H1 (cell line): ENCODE measurements around the gene LUC7L3. TPM values are rescaled to one million over a fixed set of nuclear protein-coding genes. Genes with fewer than 3 reads are reported as not detected.

ENCODE experiments used
- CTCF ChIA-PET: fragments of 300-600 bp; sonication (Branson Sonifier 250); formaldehyde crosslinking; loops from one replicate; lab custom pipeline; 2021; ENCODE audit not compliant: partially characterized antibody; lab: Charles Lee
- POLR2A ChIA-PET: fragments of 300-600 bp; sonication (Branson Sonifier 250); formaldehyde crosslinking; loops from one replicate; lab custom pipeline; 2021; ENCODE audit warnings: inconsistent platforms; ENCODE audit not compliant: partially characterized antibody; lab: Charles Lee
- DNase-seq, 2 experiments: peaks; one replicate each; pipeline versions ENCODE4 v3.0.0 to v3.0.0-alpha.2; 2010 to 2022; ENCODE audit warnings: low spot score in 2 of 2, low read depth in 1 of 2, mixed read lengths in 1 of 2
- FAIRE-seq: peaks from 2 replicates; lab custom pipeline; 2011; peaks lifted over from hg19 to GRCh38; lab: Jason Lieb, UNC
- H2AFZ ChIP-seq: 2 replicates; pipeline ENCODE4 v1.8.1; 2012; ENCODE audit warnings: low read length, inconsistent platforms
- H2AK5ac ChIP-seq: 2 replicates; pipeline ENCODE4 v1.6.1; 2013; ENCODE audit warnings: low read depth, low read length
- H2BK120ac ChIP-seq: replicated peaks from 2 replicates; pipeline ENCODE3; 2013; ENCODE audit warnings: low read depth, low read length, inconsistent platforms
- H2BK12ac ChIP-seq: 2 replicates; pipeline ENCODE4 v1.6.1; 2013; ENCODE audit warnings: low read depth, low read length
- H2BK15ac ChIP-seq: 2 replicates; pipeline ENCODE4 v1.6.1; 2013; ENCODE audit warnings: low read length
- H2BK20ac ChIP-seq: 2 replicates; pipeline ENCODE4 v1.6.1; 2013; ENCODE audit warnings: low read length
- H2BK5ac ChIP-seq: 2 replicates; pipeline ENCODE4 v1.6.1; 2013; ENCODE audit warnings: low read depth, low read length
- H3K14ac ChIP-seq: 2 replicates; pipeline ENCODE4 v1.6.1; 2013; ENCODE audit warnings: inconsistent platforms; ENCODE audit not compliant: insufficient read length
- H3K18ac ChIP-seq: 2 replicates; pipeline ENCODE4 v1.6.1; 2013; ENCODE audit warnings: low read length; ENCODE audit errors: extremely low read depth
- H3K23ac ChIP-seq: 2 replicates; pipeline ENCODE4 v1.6.1; 2013; ENCODE audit warnings: inconsistent platforms; ENCODE audit not compliant: insufficient read length
- H3K23me2 ChIP-seq: 2 replicates; pipeline ENCODE4 v1.6.1; 2013; ENCODE audit warnings: low read depth, low read length
- H3K27ac ChIP-seq: 2 replicates; pipeline ENCODE4 v1.6.1; 2011; ENCODE audit warnings: low read depth, low read length, inconsistent platforms
- H3K27me3 ChIP-seq, 4 experiments: replicated peaks in 1 of 4; 1 replicate in 1 of 4; 2 replicates in 3 of 4; pipeline versions ENCODE4 v1.6.1 to v1.8.1; 2011 to 2013; ENCODE audit warnings: low read length in 3 of 4, mild to moderate bottlenecking in 3 of 4, inconsistent platforms in 2 of 4, mixed read lengths in 2 of 4, moderate library complexity in 1 of 4; ENCODE audit not compliant: control insufficient read depth in 3 of 4, insufficient read depth in 3 of 4; ENCODE audit errors: extremely low read depth in 1 of 4
- H3K36me3 ChIP-seq, 4 experiments: 2 replicates each; pipeline versions ENCODE4 v1.6.1 to v1.8.1; 2011 to 2013; ENCODE audit warnings: mild to moderate bottlenecking in 4 of 4, low read length in 3 of 4, moderate library complexity in 2 of 4, control low read depth in 1 of 4, inconsistent platforms in 1 of 4; ENCODE audit not compliant: insufficient read depth in 4 of 4, control insufficient read depth in 2 of 4
- H3K4ac ChIP-seq: replicated peaks from 2 replicates; pipeline ENCODE3; 2013; ENCODE audit warnings: low read length, low read depth, mixed read lengths, inconsistent platforms; ENCODE audit not compliant: insufficient read length
- H3K4me1 ChIP-seq, 4 experiments: replicated peaks in 1 of 4; 1 replicate in 1 of 4; 2 replicates in 3 of 4; pipeline versions ENCODE4 v1.6.1 to v1.8.1; 2011 to 2013; ENCODE audit warnings: low read length in 3 of 4, inconsistent platforms in 2 of 4, mixed read lengths in 1 of 4; ENCODE audit not compliant: insufficient read depth in 4 of 4, control insufficient read depth in 3 of 4
- H3K4me2 ChIP-seq, 2 experiments: 2 replicates each; pipeline versions ENCODE4 v1.6.1 to v1.8.1; 2011 to 2013; ENCODE audit warnings: low read depth in 2 of 2, low read length in 2 of 2, control low read depth in 1 of 2, inconsistent platforms in 1 of 2, mild to moderate bottlenecking in 1 of 2; ENCODE audit not compliant: insufficient read depth in 1 of 2
- H3K4me3 ChIP-seq, 4 experiments: fragments of 200-600, 300-600 bp in 1 of 4; sonication (generic), shearing (Covaris generic), sonication (Bioruptor Twin) in 1 of 4; 2 replicates each; pipeline versions ENCODE4 v1.5.1 to v1.8.1; 2011 to 2016; ENCODE audit warnings: low read length in 4 of 4, low read depth in 3 of 4, control low read depth in 2 of 4, inconsistent platforms in 2 of 4, mild to moderate bottlenecking in 2 of 4, mixed read lengths in 1 of 4, moderate library complexity in 1 of 4; ENCODE audit not compliant: insufficient read depth in 2 of 4; ENCODE audit errors: extremely low read depth in 1 of 4
- H3K56ac ChIP-seq: replicated peaks from 2 replicates; pipeline ENCODE3; 2013; ENCODE audit warnings: low read depth, mild to moderate bottlenecking, mixed read lengths, low read length, inconsistent platforms; ENCODE audit not compliant: insufficient read length
- H3K79me1 ChIP-seq: 2 replicates; pipeline ENCODE4 v1.6.1; 2013; ENCODE audit warnings: low read depth, low read length, control low read depth
- H3K79me2 ChIP-seq, 2 experiments: 2 replicates each; pipeline versions ENCODE4 v1.6.1 to v1.8.1; 2012 to 2013; ENCODE audit warnings: low read length in 2 of 2, mild to moderate bottlenecking in 2 of 2, inconsistent platforms in 1 of 2; ENCODE audit not compliant: insufficient read depth in 2 of 2, control insufficient read depth in 1 of 2
- H3K9ac ChIP-seq, 4 experiments: replicated peaks in 1 of 4; 1 replicate in 1 of 4; 2 replicates in 3 of 4; pipeline versions ENCODE4 v1.6.1 to v1.8.1; 2011 to 2013; ENCODE audit warnings: low read depth in 3 of 4, low read length in 3 of 4, control low read depth in 2 of 4, mild to moderate bottlenecking in 2 of 4, moderate library complexity in 2 of 4, inconsistent platforms in 1 of 4; ENCODE audit errors: extremely low read depth in 1 of 4
- H3K9me3 ChIP-seq, 2 experiments: 2 replicates each; pipeline versions ENCODE4 v1.6.1 to v1.8.1; 2012 to 2013; ENCODE audit warnings: mild to moderate bottlenecking in 2 of 2, moderate library complexity in 2 of 2, control low read depth in 1 of 2, inconsistent platforms in 1 of 2, low read depth in 1 of 2, low read length in 1 of 2, mixed read lengths in 1 of 2; ENCODE audit not compliant: insufficient read depth in 2 of 2
- H4K20me1 ChIP-seq, 2 experiments: replicated peaks in 1 of 2; 2 replicates each; pipeline versions ENCODE3 to v1.8.1; 2011 to 2013; ENCODE audit warnings: inconsistent platforms in 2 of 2, low read length in 2 of 2, mild to moderate bottlenecking in 1 of 2; ENCODE audit not compliant: insufficient read depth in 2 of 2, control insufficient read depth in 1 of 2
- H4K5ac ChIP-seq: 2 replicates; pipeline ENCODE4 v1.6.1; 2013; ENCODE audit warnings: low read length, low read depth, mixed read lengths, inconsistent platforms; ENCODE audit not compliant: insufficient read length
- H4K8ac ChIP-seq: 2 replicates; pipeline ENCODE4 v1.8.0; 2013; ENCODE audit warnings: mild to moderate bottlenecking, moderate library complexity, low read length, inconsistent platforms; ENCODE audit not compliant: insufficient read depth; ENCODE audit errors: extremely low read depth
- H4K91ac ChIP-seq: replicated peaks from 2 replicates; pipeline ENCODE3; 2013; ENCODE audit warnings: low read length, mixed read lengths, inconsistent platforms; ENCODE audit not compliant: insufficient read length
- CHD1 ChIP-seq: IDR thresholded peaks from 2 replicates; pipeline ENCODE4 v1.6.1; 2012; ENCODE audit warnings: low read depth, low read length, improper control_type of control experiment
- SUZ12 ChIP-seq: fragments of 200-600 bp; sonication (generic); IDR thresholded peaks from 2 replicates; pipeline ENCODE4 v1.6.1; 2012; ENCODE audit warnings: mild to moderate bottlenecking, inconsistent platforms, low read length, moderate library complexity, mixed read lengths
- TEAD4 ChIP-seq: IDR thresholded peaks from 2 replicates; pipeline ENCODE4 v1.6.1; 2012; ENCODE audit warnings: low read depth, low read length, inconsistent platforms, mixed read lengths
- WGBS, 2 experiments: shearing (Covaris generic) in 1 of 2; methylation state at CpG; one replicate each; pipeline versions ENCODE4 v1.1.6 to v1.1.7; 2013 to 2015; ENCODE audit warnings: low lambda C conversion rate in 2 of 2, mixed read lengths in 2 of 2, inconsistent platforms in 1 of 2, low coverage in 1 of 2, missing lambda C conversion rate in 1 of 2; ENCODE audit not compliant: insufficient replicate concordance in 2 of 2, insufficient coverage in 1 of 2, insufficient read length in 1 of 2; ENCODE audit errors: extremely low coverage in 1 of 2, missing lambda C conversion rate in 1 of 2; 5-methylcytosine and 5-hydroxymethylcytosine counted together
- polyA plus RNA-seq, 7 experiments: library from polyadenylated mRNA; depleted of rRNA in 3 of 7; stranded (reverse) in 5 of 7; unstranded in 2 of 7; fragments of >200 nt in 5 of 7; fragments of 200-250 nt in 2 of 7; gene quantifications; 1 replicate in 5 of 7; 2 replicates in 1 of 7; 4 replicates in 1 of 7; pipeline versions ENCODE4 v1.2.1 to v1.2.3, GENCODE V29; 2011 to 2013; ENCODE audit warnings: missing spikeins in 2 of 7, mixed read lengths in 2 of 7
- total RNA-seq: library from RNA; stranded (reverse); fragmentation: NEBNext Ultra II Directional; extraction: Animal tissue kit (Norgen Biotek cat#: 25700); gene quantifications from 2 replicates; pipeline ENCODE4 v1.2.1, GENCODE V29; 2021

The LUC7L3 gene
- total and polyA plus RNA-seq, 2 of the 8 experiments (the other 6 are each of a cell fraction or from before 2014, with no cell fraction given) = 102 to 126 TPM

DNA sequence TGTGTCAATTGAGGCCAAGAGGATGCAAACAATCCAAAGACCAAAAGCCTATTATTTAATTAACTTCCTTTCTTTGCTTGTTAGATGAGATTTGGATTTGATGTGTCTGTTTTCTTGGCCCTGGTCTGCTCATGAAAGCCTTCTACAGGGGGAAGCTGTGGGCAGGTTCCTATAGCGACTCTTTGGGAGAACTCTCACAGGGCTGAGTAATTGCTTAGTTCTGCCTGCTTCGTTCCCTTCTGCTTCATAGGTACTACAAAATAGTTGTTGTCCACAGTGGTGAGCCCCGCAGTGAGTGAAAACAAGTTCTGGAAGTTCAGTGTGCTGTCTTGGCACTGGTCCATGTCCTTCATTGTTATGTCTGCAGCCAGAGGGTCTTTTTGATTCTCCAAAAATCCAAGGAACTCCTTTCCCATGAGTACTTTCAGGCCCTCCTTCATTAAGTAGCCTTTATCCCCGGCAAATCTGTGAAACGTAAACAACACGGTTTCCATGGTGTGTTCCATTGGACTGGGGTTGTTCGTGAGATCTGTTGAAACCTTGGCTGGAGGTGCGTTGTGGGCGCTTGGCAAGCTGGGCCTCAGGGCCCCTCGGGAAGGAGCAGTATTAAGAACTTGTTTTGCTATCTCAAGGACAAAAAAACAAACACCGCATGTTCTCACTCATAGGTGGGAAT lies 77.9 kb downstream of the LUC7L3 start:
- no peak overlapping the region for H4K8ac ChIP-seq
- H2BK120ac ChIP-seq = no peak overlapping the region
- no peak overlapping the region for H3K14ac ChIP-seq
- no peak overlapping the region for H2BK20ac ChIP-seq
- no peaks in the 10 kb centered on the region for H3K36me3 ChIP-seq
- H2BK15ac ChIP-seq = no peak overlapping the region
- H3K27ac ChIP-seq = no peak overlapping the region
- no peak overlapping the region for H2BK5ac ChIP-seq
- H3K9me3 ChIP-seq = no peaks in the 10 kb centered on the region
- TF ChIP-seq SUZ12 (no peak), CHD1 (no peak), TEAD4 (no peak)
- no peak overlapping the region for H3K4ac ChIP-seq
- H3K79me1 ChIP-seq = no peaks in the 10 kb centered on the region
- H3K4me2 ChIP-seq = no peak overlapping the region
- no peak overlapping the region for H3K18ac ChIP-seq
- H2AK5ac ChIP-seq = no peak overlapping the region
- 0 out of 2 replicates have a peak overlapping the region, but pooled peaks have one; percentile 17 for H2AFZ ChIP-seq
- H3K79me2 ChIP-seq = no peaks in the 10 kb centered on the region
- H3K4me3 ChIP-seq = no peak overlapping the region
- WGBS, 2 experiments = 90% methylated on average over 11 of the region's 11 CpGs; no CpG with 5 or more reads in 1 of the 2 experiments
- no peaks in the 10 kb centered on the region for H4K20me1 ChIP-seq
- FAIRE-seq = no peak
- H3K9ac ChIP-seq = no peak overlapping the region
- CTCF ChIA-PET = interaction anchor here (0.8 to 11.5 kb wide), 11 partner anchors 12 to 188 kb away, joined by 3 to 130 read pairs (median 5); partner anchors contain the start of gene ANKRD40CL
- H2BK12ac ChIP-seq = no peak overlapping the region
- H3K23ac ChIP-seq = no peak overlapping the region
- H3K56ac ChIP-seq = no peak overlapping the region
- no peak overlapping the region for H4K5ac ChIP-seq
- no peak overlapping the region for H4K91ac ChIP-seq
- POLR2A ChIA-PET = interaction anchor here (0.5 to 3.3 kb wide), 4 partner anchors 9 to 148 kb away, joined by 3 to 7 read pairs (median 3); partner anchors contain the start of gene TOB1
- no peak for DNase-seq
- H3K4me1 ChIP-seq = peaks cover 0 to 5% (median 2%) of the 10 kb centered on the region in 4 experiments; a peak in 4 of 7 replicates
- H3K27me3 ChIP-seq = no peaks in the 10 kb centered on the region
- H3K23me2 ChIP-seq = no peaks in the 10 kb centered on the region
